NCI-H2029 treated with DMSO at 0.1 percent for 48 hours (cell line): ENCODE data around the gene FARP2.
"Not testable (repeated sequence)": the region's sequence is repeated elsewhere in the genome, so short reads cannot be mapped to it uniquely, and the experiment has no call there.

Experiments used
- DNase-seq: peaks from one replicate; lab custom pipeline; 2025; lab: John Stamatoyannopoulos, UW

Gene FARP2

GRCh38 chr2:241355983-241356870, at the start of gene FARP2:
TSS of gene FARP2 (plus strand) at chr2:241356285. CDS start at chr2:241373108, 16,823 bp downstream.
- peak; percentile 92 for DNase-seq

GRCh38 chr2:241307055-241307454, 49.0 kb upstream of the FARP2 start:
- no peak for DNase-seq

GRCh38 chr2:241308267-241308666, 47.8 kb upstream of the FARP2 start:
- DNase-seq, result no peak

- DNase-seq, result no peak
Observed at GRCh38 chr2:241308832-241309500, 47.1 kb upstream of the FARP2 start.

- no peak for DNase-seq
Observed at GRCh38 chr2:241309684-241310117, 46.4 kb upstream of the FARP2 start.

GRCh38 chr2:241310917-241311566, 45.0 kb upstream of the FARP2 start:
- no peak for DNase-seq

- no peak for DNase-seq
Observed at GRCh38 chr2:241312082-241312481, 44.0 kb upstream of the FARP2 start.

GRCh38 chr2:241313543-241314095, 42.5 kb upstream of the FARP2 start:
- no peak for DNase-seq

GRCh38 chr2:241314226-241315092, 41.6 kb upstream of the FARP2 start:
- DNase-seq, result no peak

- DNase-seq, result peak; percentile 94
Observed at GRCh38 chr2:241315093-241315878, 40.8 kb upstream of the FARP2 start, which contains the start of gene HDLBP. TSS of gene HDLBP (minus strand) at chr2:241315672. CDS start at chr2:241266869, 48,803 bp downstream.

GRCh38 chr2:241315879-241316631, 40.0 kb upstream of the FARP2 start, which contains the start of gene SEPTIN2:
TSS of gene SEPTIN2 (plus strand) at chr2:241315925. CDS start at chr2:241324233, 8,308 bp downstream.
- no peak for DNase-seq

GRCh38 chr2:241316825-241317224, 39.3 kb upstream of the FARP2 start:
- no peak for DNase-seq

- no peak for DNase-seq
Observed at GRCh38 chr2:241317391-241317790, 38.7 kb upstream of the FARP2 start.

- not testable (repeated sequence) for DNase-seq
Observed at GRCh38 chr2:241318830-241319229, 37.3 kb upstream of the FARP2 start.

- no peak for DNase-seq
Observed at GRCh38 chr2:241320394-241320793, 35.7 kb upstream of the FARP2 start.

GRCh38 chr2:241321033-241321432, 35.1 kb upstream of the FARP2 start:
- no peak for DNase-seq

- no peak for DNase-seq
Observed at GRCh38 chr2:241321886-241322285, 34.2 kb upstream of the FARP2 start.

GRCh38 chr2:241323778-241324177, 32.3 kb upstream of the FARP2 start:
- DNase-seq, result no peak

GRCh38 chr2:241324775-241325174, 31.3 kb upstream of the FARP2 start:
- no peak for DNase-seq

- DNase-seq, result no peak
Observed at GRCh38 chr2:241325257-241325656, 30.8 kb upstream of the FARP2 start.
